ENCODE measurements around the gene ZCCHC14. TPM values are rescaled to one million over a fixed set of nuclear protein-coding genes. Genes with fewer than 3 reads are reported as not detected.
A peak's percentile ranks its signal among the peaks of the same experiment; 100 is the strongest.

Gene ZCCHC14
- total and polyA plus RNA-seq, 2 of the 13 experiments (the other 11 are each of a cell fraction or from before 2014, with no cell fraction given): 12.4 to 12.5 TPM

DNA sequence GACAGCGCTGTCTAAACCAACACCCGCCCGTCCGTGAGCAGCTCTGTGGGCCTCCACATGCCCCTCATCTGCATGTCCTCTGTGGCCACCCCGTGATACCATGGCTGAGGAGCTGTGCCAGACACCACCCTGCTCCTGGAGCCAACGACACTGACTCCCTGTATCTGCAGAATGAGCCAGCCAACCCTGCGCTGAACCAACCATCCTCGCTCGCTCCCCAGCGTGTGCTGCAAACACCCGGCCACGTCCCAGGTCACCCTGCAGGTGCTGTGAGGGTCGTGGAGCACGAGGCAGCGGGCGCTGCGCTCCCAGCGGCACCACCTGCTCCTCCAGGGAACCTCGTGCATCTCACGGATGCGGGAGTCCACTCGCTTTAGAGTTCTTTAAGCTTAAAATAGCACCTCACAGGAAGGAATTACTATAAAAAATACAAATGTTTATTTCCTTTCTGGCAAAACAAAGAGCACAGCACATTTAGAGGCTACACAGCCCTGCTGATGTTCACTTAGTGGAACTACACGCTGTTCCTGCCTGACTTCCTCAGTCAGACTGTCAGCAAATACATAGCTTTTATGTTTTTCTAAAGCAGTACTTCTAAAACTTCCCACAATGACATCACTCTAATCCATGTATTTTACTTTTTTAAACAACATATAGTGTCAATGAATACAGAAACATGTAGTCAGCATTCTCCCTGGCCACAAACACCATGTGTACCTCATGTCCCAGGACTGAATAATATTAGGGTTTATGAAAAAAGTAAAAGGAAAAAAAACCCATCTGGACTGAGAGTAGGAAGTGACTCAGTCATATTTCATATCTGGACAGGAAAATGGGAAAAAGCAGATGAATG, 57.2 kb downstream of the ZCCHC14 start:
- in situ Hi-C loops (cut with HindIII; ENCODE audit: extremely low pct_ligation_motif_present, low pct_unique_long_range_greater_than_20kb): no loop called here
- no peaks in the 10 kb centered on the region for H3K9me3 ChIP-seq (ENCODE audit: low read length)
- no peak overlapping the region for H3K27ac ChIP-seq (ENCODE audit: extremely low read length, insufficient read depth, low read length)
- no TSS peak for BruUV-seq (replicated peaks)
- POLR2A ChIA-PET: no interaction called here
- no peak overlapping the region for H3K4me3 ChIP-seq (replicated peaks in 1 of 3; ENCODE audit: insufficient read depth in 1 of 3, low read depth in 2 of 3, low read length in 3 of 3)
- no peak; the same call in 2 of the 3 replicates for ATAC-seq
- 98% methylated on average over 22 of the region's 23 CpGs for WGBS (ENCODE audit: low lambda C conversion rate)
- H3K27me3 ChIP-seq (ENCODE audit: control insufficient read depth in 1 of 2, insufficient read depth in 2 of 2, low read length in 2 of 2): no peaks in the 10 kb centered on the region
- no peak overlapping the region for H3K4me2 ChIP-seq (ENCODE audit: low read depth, low read length)
- H3K36me3 ChIP-seq (replicated peaks in 1 of 2; ENCODE audit: control insufficient read depth in 1 of 2, insufficient read depth in 2 of 2, low read length in 2 of 2): peaks cover 23 to 38% of the 10 kb centered on the region in 2 experiments
- peaks cover 10% of the 10 kb centered on the region; the same call in 1 of the 2 replicates for H3K4me1 ChIP-seq (ENCODE audit: insufficient read depth, low read length)
- H2AFZ ChIP-seq (ENCODE audit: low read length): no peak overlapping the region
- CTCF ChIA-PET (ENCODE audit: low intra/inter-chr PET ratio, low total read pairs): no interaction called here
- TF ChIP-seq ZNF891 (CRISPR knock-in tag; IDR thresholded peaks at IDR 0.05): no peak
- no peak for TF ChIP-seq ESRRA (CRISPR knock-in tag; IDR thresholded peaks at IDR 0.05; ENCODE audit: low read depth)
- no peak for TF ChIP-seq ZNF747 (CRISPR knock-in tag; IDR thresholded peaks at IDR 0.05; ENCODE audit: borderline replicate concordance)
- 0 out of 2 replicates have a peak, but pooled peaks have one; percentile 32 for TF ChIP-seq HIVEP1 (CRISPR knock-in tag; IDR thresholded peaks at IDR 0.05)
- TF ChIP-seq YY1 (IDR thresholded peaks at IDR 0.05; ENCODE audit: insufficient read depth, insufficient replicate concordance, low read depth, low read length): no peak
- H3K79me2 ChIP-seq (ENCODE audit: insufficient read depth, low read length): peaks cover 20% of the 10 kb centered on the region
- no peak overlapping the region for H3K9ac ChIP-seq (ENCODE audit: insufficient read depth, low read depth, low read length)
- DNase-seq (ENCODE audit: low spot score): no peak
- H4K20me1 ChIP-seq (ENCODE audit: insufficient read depth, low read length): peaks cover 16% of the 10 kb centered on the region; the same call in 1 of the 2 replicates
- FAIRE-seq: no peak
- intact Hi-C loops (cut with micrococcal nuclease; ENCODE audit: unreplicated experiment): no loop called here

DNA sequence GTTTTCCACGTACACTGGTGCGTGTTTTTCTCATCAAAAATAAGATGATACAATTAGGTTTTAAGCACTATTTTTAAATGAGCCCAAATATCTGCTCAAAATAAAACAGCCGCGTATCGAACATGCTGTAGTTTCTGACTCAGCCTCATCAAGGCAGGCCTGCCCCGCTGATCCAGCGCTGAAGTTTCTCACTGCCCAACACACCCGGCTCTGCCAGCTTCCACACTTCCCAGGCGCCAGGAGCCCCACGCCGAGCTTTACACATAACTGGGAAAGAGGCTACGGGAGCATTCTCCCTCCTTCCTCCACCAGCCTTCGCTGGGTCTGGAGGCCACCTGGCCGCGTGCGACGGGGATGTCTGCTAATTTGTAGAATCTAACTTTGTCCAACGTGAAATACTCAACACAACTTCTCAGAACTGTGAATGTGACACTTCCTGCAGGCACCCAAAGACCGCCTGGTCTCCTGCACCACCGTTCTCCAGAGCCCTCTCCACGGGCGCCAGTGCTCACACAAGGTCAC, 58.6 kb downstream of the ZCCHC14 start:
- POLR2A ChIA-PET: no interaction called here
- Histone ChIP-seq H2AFZ (ENCODE audit: low read length) (no peak overlapping the region), H3K4me3 (replicated peaks in 1 of 3; ENCODE audit: insufficient read depth in 1 of 3, low read depth in 2 of 3, low read length in 3 of 3) (no peak overlapping the region), H3K4me2 (ENCODE audit: low read depth, low read length) (no peak overlapping the region), H3K79me2 (ENCODE audit: insufficient read depth, low read length) (peaks cover 20% of the 10 kb centered on the region), H3K36me3 (replicated peaks in 1 of 2; ENCODE audit: control insufficient read depth in 1 of 2, insufficient read depth in 2 of 2, low read length in 2 of 2) (peaks cover 26 to 49% of the 10 kb centered on the region in 2 experiments), H4K20me1 (ENCODE audit: insufficient read depth, low read length) (peaks cover 12% of the 10 kb centered on the region; the same call in 1 of the 2 replicates), H3K9ac (ENCODE audit: insufficient read depth, low read depth, low read length) (no peak overlapping the region), H3K27me3 (ENCODE audit: control insufficient read depth in 1 of 2, insufficient read depth in 2 of 2, low read length in 2 of 2) (no peaks in the 10 kb centered on the region), H3K9me3 (ENCODE audit: low read length) (no peaks in the 10 kb centered on the region), H3K27ac (ENCODE audit: extremely low read length, insufficient read depth, low read length) (no peak overlapping the region), H3K4me1 (ENCODE audit: insufficient read depth, low read length) (no peaks in the 10 kb centered on the region)
- DNase-seq (ENCODE audit: low spot score): no peak
- BruUV-seq (replicated peaks): no TSS peak
- no peak for FAIRE-seq
- CTCF ChIA-PET (ENCODE audit: low intra/inter-chr PET ratio, low total read pairs): no interaction called here
- WGBS (ENCODE audit: low lambda C conversion rate): 97% methylated on average over 22 of the region's 22 CpGs
- in situ Hi-C loops (cut with HindIII; ENCODE audit: extremely low pct_ligation_motif_present, low pct_unique_long_range_greater_than_20kb): no loop called here
- intact Hi-C loops (cut with micrococcal nuclease; ENCODE audit: unreplicated experiment): no loop called here
- ATAC-seq: no peak
- TF ChIP-seq BCL6 (CRISPR knock-in tag; IDR thresholded peaks at IDR 0.05): no peak
- TF ChIP-seq ZNF335 (CRISPR knock-in tag; IDR thresholded peaks at IDR 0.05): no peak
- TF ChIP-seq RAD51 (IDR thresholded peaks at IDR 0.05; ENCODE audit: borderline replicate concordance): no peak
- TF ChIP-seq MLLT10 (CRISPR knock-in tag; IDR thresholded peaks at IDR 0.05): no peak
- TF ChIP-seq NPAS2 (CRISPR knock-in tag; IDR thresholded peaks at IDR 0.05; ENCODE audit: borderline replicate concordance): no peak
- TF ChIP-seq, protein P1, sequence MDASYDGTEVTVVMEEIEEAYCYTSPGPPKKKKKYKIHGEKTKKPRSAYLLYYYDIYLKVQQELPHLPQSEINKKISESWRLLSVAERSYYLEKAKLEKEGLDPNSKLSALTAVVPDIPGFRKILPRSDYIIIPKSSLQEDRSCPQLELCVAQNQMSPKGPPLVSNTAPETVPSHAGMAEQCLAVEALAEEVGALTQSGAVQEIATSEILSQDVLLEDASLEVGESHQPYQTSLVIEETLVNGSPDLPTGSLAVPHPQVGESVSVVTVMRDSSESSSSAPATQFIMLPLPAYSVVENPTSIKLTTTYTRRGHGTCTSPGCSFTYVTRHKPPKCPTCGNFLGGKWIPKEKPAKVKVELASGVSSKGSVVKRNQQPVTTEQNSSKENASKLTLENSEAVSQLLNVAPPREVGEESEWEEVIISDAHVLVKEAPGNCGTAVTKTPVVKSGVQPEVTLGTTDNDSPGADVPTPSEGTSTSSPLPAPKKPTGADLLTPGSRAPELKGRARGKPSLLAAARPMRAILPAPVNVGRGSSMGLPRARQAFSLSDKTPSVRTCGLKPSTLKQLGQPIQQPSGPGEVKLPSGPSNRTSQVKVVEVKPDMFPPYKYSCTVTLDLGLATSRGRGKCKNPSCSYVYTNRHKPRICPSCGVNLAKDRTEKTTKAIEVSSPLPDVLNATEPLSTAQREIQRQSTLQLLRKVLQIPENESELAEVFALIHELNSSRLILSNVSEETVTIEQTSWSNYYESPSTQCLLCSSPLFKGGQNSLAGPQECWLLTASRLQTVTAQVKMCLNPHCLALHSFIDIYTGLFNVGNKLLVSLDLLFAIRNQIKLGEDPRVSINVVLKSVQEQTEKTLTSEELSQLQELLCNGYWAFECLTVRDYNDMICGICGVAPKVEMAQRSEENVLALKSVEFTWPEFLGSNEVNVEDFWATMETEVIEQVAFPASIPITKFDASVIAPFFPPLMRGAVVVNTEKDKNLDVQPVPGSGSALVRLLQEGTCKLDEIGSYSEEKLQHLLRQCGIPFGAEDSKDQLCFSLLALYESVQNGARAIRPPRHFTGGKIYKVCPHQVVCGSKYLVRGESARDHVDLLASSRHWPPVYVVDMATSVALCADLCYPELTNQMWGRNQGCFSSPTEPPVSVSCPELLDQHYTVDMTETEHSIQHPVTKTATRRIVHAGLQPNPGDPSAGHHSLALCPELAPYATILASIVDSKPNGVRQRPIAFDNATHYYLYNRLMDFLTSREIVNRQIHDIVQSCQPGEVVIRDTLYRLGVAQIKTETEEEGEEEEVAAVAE (CRISPR knock-in tag; IDR thresholded peaks at IDR 0.05; ENCODE audit: borderline replicate concordance): no peak

Measured in HepG2 (cell line).